Fibroblast of gingiva (primary cell): ENCODE results near the gene ZNF750.

Source experiments
- DNase-seq: peaks from one replicate; pipeline ENCODE4 v3.0.0-alpha.2; 2011; ENCODE audit warnings: low read depth

The ZNF750 gene

GRCh38 chr17:82859431-82860403, 19.9 kb upstream of the ZNF750 start:
- no peak for DNase-seq

GRCh38 chr17:82858376-82859126, 18.7 kb upstream of the ZNF750 start:
- DNase-seq, result no peak

- DNase-seq, result no peak
Measured at GRCh38 chr17:82856361-82856760, 16.5 kb upstream of the ZNF750 start.

GRCh38 chr17:82854226-82854625, 14.4 kb upstream of the ZNF750 start:
- no peak for DNase-seq

- DNase-seq, result no peak
Measured at GRCh38 chr17:82851381-82851780, 11.6 kb upstream of the ZNF750 start.

GRCh38 chr17:82849076-82849945, 9.5 kb upstream of the ZNF750 start:
- no peak for DNase-seq

- DNase-seq, result peak; percentile 30
Measured at GRCh38 chr17:82848022-82848592, 8.3 kb upstream of the ZNF750 start.

GRCh38 chr17:82846061-82846691, 6.4 kb upstream of the ZNF750 start:
- DNase-seq, result no peak

GRCh38 chr17:82845163-82845807, 5.5 kb upstream of the ZNF750 start:
- peak; percentile 22 for DNase-seq

- no peak for DNase-seq
Measured at GRCh38 chr17:82844796-82845162, 5.0 kb upstream of the ZNF750 start.

GRCh38 chr17:82843904-82844680, 4.3 kb upstream of the ZNF750 start:
- DNase-seq, result no peak

GRCh38 chr17:82841921-82842596, 2.2 kb upstream of the ZNF750 start:
- DNase-seq, result no peak

- DNase-seq, result no peak
Measured at GRCh38 chr17:82840431-82840831, 609 bp upstream of the ZNF750 start.

GRCh38 chr17:82838386-82839063, 1.3 kb downstream of the ZNF750 start:
- DNase-seq, result peak; percentile 43

GRCh38 chr17:82837586-82838320, 2.1 kb downstream of the ZNF750 start:
- no peak for DNase-seq

- DNase-seq, result peak; percentile 62
Measured at GRCh38 chr17:82836823-82837357, 2.9 kb downstream of the ZNF750 start.

- DNase-seq, result no peak
Measured at GRCh38 chr17:82835766-82836512, 3.9 kb downstream of the ZNF750 start.
